A673 (cell line): ENCODE results near the gene IQSEC2. TPM values are rescaled to one million over a fixed set of nuclear protein-coding genes. Genes with fewer than 3 reads are reported as not detected.

Source experiments
- BruUV-seq: library from RNA; stranded (reverse); fragments of 400-500 nt; replicated peaks from 2 replicates; lab custom pipeline; 2021; lab: Mats Ljungman, UMichigan
- CTCF ChIA-PET: fragments of 300-600 bp; sonication (Branson Sonifier 250); formaldehyde crosslinking; loops from one replicate; lab custom pipeline; 2022; ENCODE audit warnings: antibody characterized with exemption; lab: Charles Lee
- POLR2A ChIA-PET: fragments of 300-600 bp; sonication (Branson Sonifier 250); formaldehyde crosslinking; loops from one replicate; lab custom pipeline; 2022; ENCODE audit warnings: antibody characterized with exemption; ENCODE audit not compliant: low non-redundant PET; lab: Charles Lee
- DNase-seq: peaks from one replicate; pipeline ENCODE4 v3.0.0-alpha.2; 2015; ENCODE audit warnings: low spot score
- H3K27ac ChIP-seq: fragments of 200-600 bp; sonication (generic); 2 replicates; pipeline ENCODE4 v1.5.1; 2016; ENCODE audit warnings: mixed run types, low read depth, mild to moderate bottlenecking, mixed read lengths, antibody characterized with exemption, low read length; ENCODE audit not compliant: poor library complexity, severe bottlenecking
- H3K27me3 ChIP-seq: fragments of 200-600 bp; sonication (generic); replicated peaks from 2 replicates; pipeline ENCODE4 v1.6.1; 2017; ENCODE audit warnings: mixed run types, low read depth, mild to moderate bottlenecking, mixed read lengths, antibody characterized with exemption, low read length; ENCODE audit not compliant: insufficient read depth, poor library complexity
- H3K36me3 ChIP-seq: fragments of 200-600 bp; sonication (generic); 2 replicates; pipeline ENCODE4 v1.6.1; 2016; ENCODE audit warnings: mixed run types, mild to moderate bottlenecking, mixed read lengths, antibody characterized with exemption, low read length; ENCODE audit not compliant: insufficient read depth, poor library complexity, severe bottlenecking
- H3K4me1 ChIP-seq: fragments of 200-600 bp; sonication (generic); 2 replicates; pipeline ENCODE4 v1.6.1; 2017; ENCODE audit warnings: mixed run types, mild to moderate bottlenecking, mixed read lengths, antibody characterized with exemption, low read length; ENCODE audit not compliant: insufficient read depth, poor library complexity, severe bottlenecking
- H3K4me3 ChIP-seq: fragments of 200-600 bp; sonication (generic); 2 replicates; pipeline ENCODE4 v1.5.1; 2016; ENCODE audit warnings: low read depth, mixed run types, mild to moderate bottlenecking, mixed read lengths, low read length; ENCODE audit not compliant: poor library complexity, severe bottlenecking
- H3K9me3 ChIP-seq: fragments of 200-600 bp; sonication (generic); 2 replicates; pipeline ENCODE4 v1.6.1; 2016; ENCODE audit warnings: mixed run types, low read depth, mild to moderate bottlenecking, mixed read lengths, antibody characterized with exemption, low read length; ENCODE audit not compliant: poor library complexity, severe bottlenecking
- CTCF ChIP-seq: fragments of 300-800, 200-600 bp; sonication (generic); conservative IDR thresholded peaks from 2 replicates; pipeline ENCODE4 v1.5.1; 2017; ENCODE audit warnings: low read depth, mild to moderate bottlenecking, antibody characterized with exemption, low read length, moderate library complexity, mixed read lengths
- EZH2 ChIP-seq: fragments of 200-600 bp; sonication (generic); IDR thresholded peaks from 2 replicates; pipeline ENCODE4 v1.6.1; 2017; ENCODE audit warnings: borderline replicate concordance, low read depth, mild to moderate bottlenecking, mixed read lengths, antibody characterized with exemption, low read length; ENCODE audit not compliant: poor library complexity, severe bottlenecking
- intact Hi-C: fragments of 100-400 bp; cut with micrococcal nuclease; formaldehyde crosslinking; loops from one replicate; pipeline ENCODE4 v1.10.0; 2022; ENCODE audit not compliant: unreplicated experiment
- total RNA-seq: library from RNA; stranded (reverse); gene quantifications from 2 replicates; pipeline ENCODE4 v1.2.3, GENCODE V29; 2021

The IQSEC2 gene
- total RNA-seq, 1 experiment from 2014 or later: 8.1 TPM

GRCh38 chrX:53309837-53310236 is 28.5 kb upstream of the IQSEC2 start:
- CTCF ChIA-PET: no interaction called here
- intact Hi-C loops: loop anchor here (10.0 kb wide), 1 partner anchor 1745 kb away; no protein-coding TSS in a partner anchor

GRCh38 chrX:53308836-53309235 is 27.5 kb upstream of the IQSEC2 start:
- H3K36me3 ChIP-seq: no peaks in the 10 kb centered on the region
- no peaks in the 10 kb centered on the region for H3K4me1 ChIP-seq
- no peak overlapping the region for H3K27ac ChIP-seq
- ChIA-PET CTCF (interaction anchor here (0.6 kb wide), 1 partner anchor 8 kb away, joined by 9 read pairs; no protein-coding TSS in a partner anchor), POLR2A (no interaction called here)
- no peaks in the 10 kb centered on the region for H3K27me3 ChIP-seq
- intact Hi-C loops: no loop called here
- no peak for DNase-seq
- H3K9me3 ChIP-seq: no peaks in the 10 kb centered on the region
- no peak overlapping the region for H3K4me3 ChIP-seq
- no TSS peak for BruUV-seq
- TF ChIP-seq EZH2 (no peak), CTCF (no peak)

More at GRCh38 chrX:53309837-53310236, 28.5 kb upstream of the IQSEC2 start:
- POLR2A ChIA-PET: no interaction called here
- Histone ChIP-seq H3K4me1 (no peaks in the 10 kb centered on the region), H3K9me3 (no peaks in the 10 kb centered on the region), H3K4me3 (no peak overlapping the region), H3K27me3 (no peaks in the 10 kb centered on the region), H3K27ac (no peak overlapping the region), H3K36me3 (no peaks in the 10 kb centered on the region)
- TF ChIP-seq EZH2 (no peak), CTCF (no peak)
- no TSS peak for BruUV-seq
- no peak for DNase-seq

GRCh38 chrX:53305996-53306937 is 24.9 kb upstream of the IQSEC2 start:
- Histone ChIP-seq H3K27ac (no peak overlapping the region), H3K4me3 (no peak overlapping the region), H3K9me3 (no peaks in the 10 kb centered on the region), H3K36me3 (no peaks in the 10 kb centered on the region), H3K27me3 (no peaks in the 10 kb centered on the region), H3K4me1 (no peaks in the 10 kb centered on the region)
- intact Hi-C loops: no loop called here
- POLR2A ChIA-PET: interaction anchor here (0.7 kb wide), 1 partner anchor 12 kb away, joined by 3 read pairs; no protein-coding TSS in a partner anchor
- no peak for DNase-seq
- TF ChIP-seq EZH2: no peak
- no peak for TF ChIP-seq CTCF
- no TSS peak for BruUV-seq
- CTCF ChIA-PET: interaction anchor here (0.7 kb wide), 1 partner anchor 10 kb away, joined by 7 read pairs; no protein-coding TSS in a partner anchor
